Activated CD8-positive, alpha-beta memory T cell treated with anti-CD3 and anti-CD28 coated beads for 36 hours (primary cell): ENCODE data around the gene GRIA3. TPM values are rescaled to one million over a fixed set of nuclear protein-coding genes. Genes with fewer than 3 reads are reported as not detected.
"Not testable (repeated sequence)": the region's sequence is repeated elsewhere in the genome, so short reads cannot be mapped to it uniquely, and the experiment has no call there.

Source experiments
- CTCF ChIA-PET: fragments of 350-600 bp; sonication (Branson Sonifier 250); formaldehyde crosslinking; loops from one replicate; lab custom pipeline; 2021; ENCODE audit warnings: antibody characterized with exemption; lab: Charles Lee
- POLR2A ChIA-PET: fragments of 350-600 bp; sonication (Branson Sonifier 250); formaldehyde crosslinking; loops from one replicate; lab custom pipeline; 2021; ENCODE audit warnings: antibody characterized with exemption; lab: Charles Lee
- total RNA-seq, 2 experiments: library from RNA; stranded (reverse); gene quantifications; one replicate each; pipeline ENCODE4 v1.2.3, GENCODE V29; 2021

GRIA3 gene
- total RNA-seq, 2 experiments from 2014 or later, result not detected

DNA sequence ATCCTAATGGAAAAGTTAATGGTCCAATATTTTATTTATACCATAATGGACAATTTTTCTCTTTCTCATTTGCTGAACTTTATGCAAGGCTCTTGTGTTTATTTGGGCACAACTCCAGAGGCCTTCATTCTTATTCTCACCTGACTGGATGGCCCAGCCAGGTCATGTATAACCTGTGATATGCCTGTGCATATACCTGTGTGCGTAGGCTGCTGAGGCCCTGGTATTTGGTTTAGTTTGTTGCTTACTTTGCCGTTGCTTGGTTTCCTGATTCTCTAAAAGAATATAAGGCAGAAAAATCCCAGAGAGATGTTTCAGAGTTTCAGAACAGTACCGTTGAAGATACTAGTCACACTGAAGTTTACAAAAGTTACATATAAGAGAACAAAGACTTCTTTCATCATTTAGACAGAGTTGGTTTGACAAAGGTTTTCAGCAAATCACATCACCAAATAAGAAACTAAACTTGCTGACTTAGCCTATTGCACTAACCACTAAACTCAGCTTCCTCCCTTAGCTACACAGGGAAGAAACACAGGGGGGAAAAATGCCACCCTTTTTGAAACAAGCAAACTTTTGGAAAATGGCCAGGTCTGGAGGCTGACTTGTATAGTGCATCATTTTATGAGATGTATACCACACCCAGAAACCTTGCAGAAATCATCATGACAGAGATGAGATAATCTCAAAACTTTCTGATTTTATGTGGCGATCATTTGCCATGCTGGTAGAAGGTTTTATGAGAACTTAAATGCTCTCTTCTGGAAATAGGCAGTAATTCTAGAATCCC is 248.5 kb downstream of the GRIA3 start:
- ChIA-PET POLR2A (no interaction called here), CTCF (no interaction called here)

DNA sequence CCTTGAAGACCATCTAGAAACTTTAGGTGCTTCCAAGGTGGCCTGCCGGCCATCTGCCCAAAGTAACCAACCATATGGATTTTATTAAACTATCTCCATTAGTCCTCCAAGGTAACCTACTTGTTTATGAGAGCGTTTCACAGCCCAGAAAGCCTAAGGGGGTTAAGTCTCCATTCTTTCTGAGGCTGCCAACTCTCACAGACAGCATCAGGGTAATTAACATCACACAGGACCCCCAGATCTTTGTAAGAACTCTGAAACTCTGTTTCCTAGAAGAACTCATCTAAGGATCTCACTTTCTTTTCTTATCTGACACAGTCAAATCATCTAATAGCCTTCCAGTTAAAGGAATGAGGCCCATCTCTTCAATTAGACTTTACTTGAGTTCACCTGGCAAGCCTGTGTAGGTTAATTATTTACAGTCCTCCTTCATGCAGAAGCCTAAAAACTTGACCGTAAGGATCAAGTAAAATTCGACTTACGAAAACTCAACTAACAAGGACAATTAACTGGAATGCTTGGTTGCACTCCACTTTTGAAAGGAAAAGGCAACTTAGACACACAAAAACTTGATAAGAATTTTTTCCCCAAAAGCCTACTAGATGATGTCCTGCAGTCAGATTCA is 252.5 kb downstream of the GRIA3 start:
- ChIA-PET CTCF (no interaction called here), POLR2A (no interaction called here)

DNA sequence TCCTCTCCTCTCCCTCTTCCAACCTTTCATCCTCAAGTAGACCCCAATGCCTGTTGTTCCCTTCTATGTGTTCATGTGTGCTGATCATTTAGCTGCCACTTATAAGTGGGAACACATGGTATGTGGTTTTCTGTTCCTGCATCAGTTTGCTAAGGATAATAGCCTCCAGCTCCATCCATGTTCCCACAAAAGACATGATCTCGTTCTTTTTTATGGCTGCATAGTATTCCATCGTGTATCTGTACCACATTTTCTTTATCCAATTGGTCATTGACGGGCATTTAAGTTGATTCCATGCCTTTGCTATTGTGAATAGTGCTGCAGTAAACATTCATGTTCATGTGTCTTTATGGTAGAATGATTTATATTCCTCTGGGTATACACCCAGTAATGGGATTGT is 255.8 kb downstream of the GRIA3 start:
- CTCF ChIA-PET, POLR2A ChIA-PET: not testable (repeated sequence)

DNA sequence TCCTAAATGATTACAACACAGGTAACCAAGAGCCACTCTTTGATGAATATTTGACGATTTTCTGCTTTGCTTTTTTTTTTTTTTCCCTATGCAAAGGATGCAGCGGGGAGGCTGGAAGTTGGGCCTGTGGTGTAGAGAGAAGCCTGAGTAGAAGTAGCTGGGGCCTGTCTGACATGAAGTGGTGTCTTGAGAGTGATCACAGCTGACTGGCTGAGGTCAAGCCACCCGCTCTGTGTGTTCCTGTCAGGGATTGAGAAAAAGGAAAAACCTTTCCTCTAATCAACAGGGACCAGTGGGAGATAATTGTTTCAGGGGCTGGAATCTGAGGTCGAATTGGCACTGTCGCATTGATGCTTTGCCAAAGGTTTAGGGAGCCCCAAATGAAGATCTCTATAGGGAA is 258.7 kb downstream of the GRIA3 start:
- ChIA-PET POLR2A (no interaction called here), CTCF (no interaction called here)

DNA sequence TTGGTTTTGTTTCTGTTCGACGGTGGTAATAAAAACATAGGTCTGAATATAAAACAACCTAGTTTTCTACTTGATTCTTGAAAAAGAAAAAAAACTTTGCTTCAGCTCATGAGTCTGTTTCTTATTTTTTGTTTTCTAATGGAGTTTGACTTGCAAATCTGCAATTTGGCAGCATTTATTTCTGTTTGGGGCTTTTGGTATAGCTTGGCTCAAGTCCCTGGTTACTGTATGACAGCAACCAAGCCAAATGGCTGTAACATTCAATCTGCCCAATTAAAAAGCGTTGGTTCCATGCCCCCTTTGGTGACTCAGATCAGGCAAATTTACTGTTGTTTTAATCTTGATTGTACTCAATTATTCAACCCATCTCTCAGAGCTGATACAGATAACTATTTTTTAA is 263.4 kb downstream of the GRIA3 start:
- ChIA-PET POLR2A (no interaction called here), CTCF (no interaction called here)

DNA sequence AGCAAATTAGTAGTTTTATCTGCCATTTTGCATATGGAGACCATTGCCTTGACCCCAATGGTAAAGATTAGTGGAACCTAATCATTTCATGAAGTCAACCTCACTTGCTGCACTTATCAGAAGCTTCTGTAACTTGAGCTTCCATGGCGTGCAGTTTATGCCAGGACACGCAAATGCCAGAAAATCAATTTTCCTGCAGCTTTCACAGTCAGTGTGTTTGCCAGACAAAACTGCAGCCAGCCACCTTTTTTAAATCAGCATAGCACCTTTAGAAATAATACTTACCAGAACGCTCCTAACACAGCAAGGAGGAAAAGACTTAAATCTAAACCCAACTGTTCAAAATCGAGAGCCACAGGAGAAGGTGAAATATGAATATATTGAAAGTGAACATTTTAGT is 265.3 kb downstream of the GRIA3 start:
- ChIA-PET POLR2A (no interaction called here), CTCF (no interaction called here)

DNA sequence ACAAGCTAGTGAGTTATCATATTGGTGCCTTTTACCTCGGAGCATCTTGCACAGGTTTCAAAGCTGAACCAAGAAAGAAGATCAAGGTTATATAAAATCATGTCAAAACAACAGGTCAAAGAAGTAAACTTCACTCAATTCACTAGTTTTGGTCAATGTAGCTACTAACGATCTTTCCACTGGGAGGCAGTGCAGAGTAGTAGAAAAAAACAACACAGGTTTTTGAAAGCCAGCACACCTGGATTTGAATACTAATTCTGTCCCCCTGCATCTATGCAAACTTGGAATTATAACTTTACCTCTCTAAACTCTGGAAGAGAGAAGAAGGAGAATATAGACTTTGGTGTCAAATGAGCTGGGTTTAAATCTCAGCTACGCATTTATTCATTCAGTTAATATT is 266.1 kb downstream of the GRIA3 start:
- ChIA-PET POLR2A (no interaction called here), CTCF (no interaction called here)

DNA sequence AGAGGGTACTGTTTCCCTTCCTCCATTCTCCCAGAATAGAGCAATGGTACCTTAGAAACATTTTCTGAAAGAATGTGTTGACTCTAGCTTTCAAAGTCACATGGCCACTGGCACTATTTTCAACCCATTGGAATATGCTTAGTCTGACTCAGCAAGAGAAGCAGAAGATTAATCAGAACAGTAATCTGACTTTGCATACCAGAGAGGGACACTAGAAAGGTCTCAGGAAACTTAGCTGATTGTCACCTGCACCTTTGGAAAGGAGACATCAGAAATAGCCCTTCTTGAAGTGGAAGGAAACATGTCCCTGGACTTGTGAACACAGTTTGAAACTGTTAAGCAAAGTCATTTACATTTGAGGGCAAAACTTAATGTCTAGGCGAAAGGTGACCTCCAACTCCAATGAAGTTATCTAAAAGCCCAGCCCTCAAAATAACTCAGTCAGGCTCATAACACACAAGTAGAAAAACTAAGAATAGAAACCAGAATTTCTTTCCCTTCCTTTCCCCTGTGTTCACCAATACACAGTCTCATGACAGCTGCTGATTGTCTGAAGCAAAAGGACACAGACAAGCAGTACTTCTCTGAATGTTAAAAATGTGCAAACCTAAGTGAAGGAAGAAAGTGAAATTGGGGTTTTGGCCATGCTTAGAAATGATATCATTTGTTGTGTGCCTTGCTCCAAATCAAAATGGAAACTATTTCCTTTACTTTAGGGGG is 270.8 kb downstream of the GRIA3 start:
- POLR2A ChIA-PET, result no interaction called here

DNA sequence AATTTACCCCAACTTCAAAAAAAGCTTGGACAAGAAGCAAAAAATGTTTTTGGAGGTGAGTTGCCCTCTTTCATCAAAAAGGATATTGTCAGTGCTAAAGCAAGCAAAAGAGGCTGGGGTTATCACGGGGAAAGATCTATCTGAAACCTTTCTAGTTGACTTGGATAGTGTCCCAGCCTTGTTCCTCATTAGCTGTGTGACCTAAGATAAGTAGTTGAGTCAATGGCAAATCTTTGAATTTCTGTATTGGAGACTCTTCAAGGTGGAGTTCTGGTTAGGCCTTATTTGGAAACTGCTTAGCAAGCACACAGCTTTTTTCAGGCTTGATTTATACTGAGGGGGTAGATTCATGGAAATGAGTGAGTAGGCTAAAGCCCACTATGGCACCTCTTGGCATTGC is 271.6 kb downstream of the GRIA3 start:
- POLR2A ChIA-PET, result no interaction called here

More for the DNA sequence above, 270.8 kb downstream of the GRIA3 start:
- CTCF ChIA-PET, result no interaction called here

DNA sequence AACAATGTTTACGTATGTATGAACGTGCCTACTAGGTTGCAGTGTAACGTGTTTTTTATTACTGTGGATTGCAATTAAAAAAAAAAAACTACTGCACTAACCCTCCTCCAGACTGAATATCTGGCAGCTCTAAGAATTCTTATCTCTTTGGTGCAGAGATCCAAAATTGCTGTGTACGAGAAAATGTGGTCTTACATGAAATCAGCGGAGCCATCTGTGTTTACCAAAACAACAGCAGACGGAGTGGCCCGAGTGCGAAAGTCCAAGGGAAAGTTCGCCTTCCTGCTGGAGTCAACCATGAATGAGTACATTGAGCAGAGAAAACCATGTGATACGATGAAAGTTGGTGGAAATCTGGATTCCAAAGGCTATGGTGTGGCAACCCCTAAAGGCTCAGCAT is 280.6 kb downstream of the GRIA3 start:
- CTCF ChIA-PET, result no interaction called here
- POLR2A ChIA-PET, result no interaction called here

More for the DNA sequence above, 271.6 kb downstream of the GRIA3 start:
- CTCF ChIA-PET, result no interaction called here

DNA sequence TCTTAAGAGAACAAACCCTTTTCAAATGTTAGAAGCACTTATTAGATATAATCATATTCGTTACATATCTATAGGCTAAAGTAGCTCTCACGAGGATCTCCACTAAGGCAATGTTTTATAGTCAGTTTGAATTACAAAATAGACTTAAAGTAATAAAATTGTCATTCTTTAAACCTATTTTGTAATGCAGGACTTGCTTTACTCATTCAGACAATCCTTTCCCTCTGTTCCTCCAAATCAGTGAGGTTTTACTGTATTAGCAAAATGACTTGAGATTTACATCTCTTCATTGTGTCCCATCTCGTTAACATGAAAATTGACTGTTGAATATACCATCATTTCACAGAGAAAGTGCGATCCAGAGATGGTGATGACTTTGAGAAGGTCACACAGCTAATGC is 284.4 kb downstream of the GRIA3 start:
- ChIA-PET POLR2A (no interaction called here), CTCF (no interaction called here)

DNA sequence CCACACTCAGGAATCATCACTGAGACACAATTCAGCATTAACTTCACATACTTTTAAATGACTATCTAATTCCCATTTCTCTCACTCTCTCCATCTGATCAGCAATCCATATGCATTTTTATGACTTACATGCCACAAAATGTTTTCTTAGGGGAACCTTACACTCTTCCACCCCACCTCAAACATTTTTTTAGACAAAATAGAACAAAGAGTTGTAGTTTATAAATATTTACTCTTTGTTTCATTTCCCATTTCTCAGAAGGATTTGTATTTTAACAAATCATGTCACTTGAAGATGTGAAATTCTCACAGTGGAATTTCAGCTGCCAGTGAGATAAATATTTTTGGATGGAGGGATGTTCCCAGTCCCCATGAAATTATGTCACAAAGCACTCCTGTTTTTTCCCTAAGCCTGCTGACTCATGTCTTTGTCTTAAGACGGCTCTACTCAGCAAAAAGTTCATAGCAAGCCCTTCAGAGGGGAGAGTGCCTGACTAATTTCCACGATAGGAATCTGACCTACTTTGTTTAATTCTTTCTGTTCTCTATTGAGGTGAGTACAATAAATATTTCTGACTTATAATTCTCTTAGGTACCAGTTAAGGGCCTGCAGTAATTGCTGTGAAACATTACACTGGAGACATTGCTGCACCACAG is 291.1 kb downstream of the GRIA3 start:
- ChIA-PET CTCF (no interaction called here), POLR2A (interaction anchor here (0.6 kb wide), 1 partner anchor 1710 kb away, joined by 3 read pairs; no protein-coding TSS in a partner anchor)

DNA sequence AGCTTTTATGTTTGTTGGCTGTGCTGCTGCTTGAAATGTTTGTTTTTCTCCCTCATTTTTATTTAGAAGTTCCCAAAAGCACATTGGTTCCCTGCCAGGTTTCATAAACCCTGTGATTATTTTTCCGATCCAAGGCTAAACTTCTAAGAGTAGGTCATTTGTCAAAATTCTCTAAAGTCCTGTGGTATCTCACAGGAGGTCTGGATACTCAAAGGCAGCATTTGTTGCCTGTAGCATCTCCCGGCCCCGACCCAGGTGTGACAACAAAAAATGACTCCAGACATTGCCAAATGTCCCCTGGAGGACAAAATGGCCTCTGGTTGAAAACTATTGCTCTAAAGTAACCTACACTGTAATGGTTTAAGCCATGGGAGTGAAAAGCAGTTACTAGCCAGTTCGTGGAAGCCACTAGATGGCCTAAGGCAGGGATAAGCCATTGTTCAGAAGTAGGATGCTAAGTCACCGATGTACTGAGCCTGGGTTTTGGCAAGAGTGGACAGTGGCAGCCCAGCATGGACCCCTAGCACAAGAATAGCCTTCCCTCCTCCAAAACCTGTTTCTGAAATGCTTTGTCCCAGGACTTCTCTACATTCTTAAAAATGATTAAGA is 292.6 kb downstream of the GRIA3 start:
- POLR2A ChIA-PET, result no interaction called here
- CTCF ChIA-PET, result no interaction called here

DNA sequence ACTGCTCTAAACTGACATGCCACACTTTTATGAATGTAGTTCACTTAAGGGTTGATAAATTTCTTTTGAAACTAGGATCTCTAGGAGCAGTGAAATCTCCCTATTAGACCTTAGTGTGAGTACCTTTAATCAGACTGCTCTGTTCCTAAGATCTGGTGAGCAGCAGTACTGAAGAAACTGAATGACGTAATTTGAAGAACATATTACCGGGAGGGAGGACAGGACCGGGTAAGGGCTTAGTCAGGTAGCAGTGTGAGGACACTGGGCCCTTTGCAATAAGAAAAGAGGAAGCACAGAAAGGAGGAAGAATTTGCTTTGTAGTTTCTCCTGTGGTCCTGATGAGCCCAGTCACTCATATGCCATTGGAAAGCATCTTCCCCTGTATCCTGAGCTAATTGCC is 293.6 kb downstream of the GRIA3 start:
- CTCF ChIA-PET, result no interaction called here
- POLR2A ChIA-PET, result no interaction called here

DNA sequence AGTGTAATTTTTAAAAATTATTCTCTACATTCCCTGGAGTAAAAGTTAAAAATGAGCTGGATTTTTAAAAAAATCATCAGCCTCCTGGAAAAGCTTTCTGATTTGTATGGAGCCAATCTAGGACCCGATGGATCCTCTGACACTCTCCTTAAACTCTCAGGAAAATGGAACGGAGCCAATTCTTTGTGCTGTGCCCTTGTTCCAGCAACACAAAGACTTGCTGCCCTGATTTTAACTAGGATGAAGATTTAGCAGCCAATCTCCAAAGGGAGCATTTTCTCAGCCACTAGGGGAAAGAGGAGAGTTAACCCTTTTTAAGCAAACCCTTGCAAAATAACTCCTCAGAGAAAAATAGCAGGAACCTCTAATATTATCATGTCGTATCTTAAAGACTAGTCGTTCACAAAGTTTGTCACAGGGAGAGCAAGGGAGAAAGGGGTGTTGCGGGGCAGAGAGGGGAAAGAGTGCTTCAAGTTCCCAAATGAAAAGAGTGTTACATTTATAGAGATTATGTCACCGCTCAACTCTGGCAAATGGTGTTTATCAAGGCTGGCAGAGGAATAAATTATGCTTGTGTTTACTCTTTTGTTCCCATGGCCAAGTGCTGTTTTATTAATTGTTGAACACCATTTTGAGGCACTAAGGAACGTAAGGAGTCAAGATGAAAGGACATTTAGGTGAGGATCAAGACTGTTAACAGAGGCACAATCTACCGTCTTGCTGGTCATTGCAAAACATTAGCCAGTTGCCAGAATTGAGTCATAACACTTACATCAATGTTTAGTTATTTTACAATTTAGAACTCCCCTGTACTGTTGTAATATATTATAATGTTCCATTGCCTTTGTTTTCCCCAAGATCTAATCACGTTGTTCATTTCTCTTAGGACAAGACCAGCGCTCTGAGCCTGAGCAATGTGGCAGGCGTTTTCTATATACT is 298.1 kb downstream of the GRIA3 start:
- CTCF ChIA-PET, result no interaction called here
- POLR2A ChIA-PET, result no interaction called here

DNA sequence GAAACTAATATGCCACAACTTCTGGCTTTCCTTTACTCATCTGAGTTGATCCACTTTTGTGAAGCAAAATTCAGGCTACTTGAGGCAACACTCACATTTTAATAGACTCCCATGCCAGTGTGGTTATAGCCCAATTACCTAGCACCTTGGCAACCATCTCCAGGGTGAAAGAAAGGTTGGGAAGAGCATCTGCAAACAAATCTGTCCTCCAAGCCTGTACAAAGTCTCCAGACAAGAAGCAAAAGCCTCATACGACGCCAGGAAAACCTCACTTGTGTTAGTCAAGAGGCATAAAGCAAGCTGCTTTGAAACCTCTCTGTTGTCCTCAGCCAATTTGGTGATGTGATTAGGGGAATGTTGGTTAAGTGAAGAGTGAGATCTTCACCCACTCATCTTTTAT is 302.2 kb downstream of the GRIA3 start:
- ChIA-PET POLR2A (no interaction called here), CTCF (no interaction called here)

DNA sequence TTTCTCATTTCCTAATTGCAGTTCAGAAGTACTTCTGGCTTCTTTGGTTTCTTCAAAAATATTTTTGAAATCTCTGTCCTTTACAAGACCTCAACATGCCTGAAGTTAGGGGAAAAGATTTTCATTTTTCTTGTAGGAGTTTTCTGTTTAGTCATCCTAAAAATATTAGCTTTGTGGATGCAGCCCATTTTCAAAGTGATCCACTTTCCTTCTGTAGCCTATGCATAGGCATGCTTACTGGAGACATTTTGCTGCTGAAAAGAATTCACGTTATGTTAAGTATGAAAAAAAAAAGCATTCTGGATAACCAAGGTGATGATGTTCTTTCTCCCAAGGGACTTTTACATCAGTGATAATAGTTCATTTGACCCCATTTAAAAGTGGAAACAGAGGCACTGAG is 303.2 kb downstream of the GRIA3 start:
- POLR2A ChIA-PET, result no interaction called here
- CTCF ChIA-PET, result no interaction called here

DNA sequence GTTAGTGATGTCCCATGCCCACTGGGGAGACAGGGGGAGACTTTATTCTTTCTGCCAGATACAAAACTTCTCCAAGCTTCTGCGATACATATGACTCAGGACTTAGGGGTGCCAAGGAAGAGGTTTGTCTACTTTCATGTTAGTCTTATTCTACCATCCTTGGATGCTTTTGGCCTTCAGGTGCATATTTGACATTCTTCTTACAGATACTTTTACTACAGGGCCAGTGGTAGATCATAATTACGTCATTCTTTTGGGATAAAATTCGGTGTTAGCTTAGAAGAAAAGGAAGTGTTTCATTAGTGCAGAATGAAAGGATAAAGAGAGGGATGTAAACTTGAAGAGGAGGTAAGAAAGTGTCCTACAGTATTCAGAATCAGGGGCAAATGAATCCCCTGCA is 303.6 kb downstream of the GRIA3 start:
- CTCF ChIA-PET, result no interaction called here
- POLR2A ChIA-PET, result no interaction called here

DNA sequence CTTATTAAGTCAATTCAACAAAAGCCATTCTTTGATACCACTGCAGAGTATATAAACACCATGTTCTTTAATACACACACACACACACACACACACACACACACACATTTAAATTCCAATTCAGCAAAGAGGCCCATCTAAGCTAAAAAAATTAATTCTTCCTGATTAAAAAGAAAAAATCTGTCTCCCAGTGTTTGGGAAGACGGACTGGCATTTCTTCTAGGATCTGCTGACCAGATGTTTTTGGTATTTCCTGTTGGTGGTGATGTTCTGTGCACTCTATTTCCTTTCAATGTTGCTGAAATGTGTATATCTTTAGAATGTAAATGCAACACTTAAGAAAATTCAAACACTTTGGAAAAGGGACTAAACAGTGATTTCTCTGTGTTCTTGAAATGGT is 304.9 kb downstream of the GRIA3 start:
- ChIA-PET CTCF (no interaction called here), POLR2A (no interaction called here)
